BLaER1 (cell line): Measurements from ENCODE around the gene MTMR10.

Experiments used
- H3K27ac ChIP-seq: shearing (Covaris generic); formaldehyde crosslinking; 2 replicates; pipeline ENCODE4 v1.8.1; 2022
- H3K27me3 ChIP-seq: shearing (Covaris generic); formaldehyde crosslinking; 2 replicates; pipeline ENCODE4 v1.8.1; 2022
- H3K36me3 ChIP-seq: shearing (Covaris generic); formaldehyde crosslinking; 2 replicates; pipeline ENCODE4 v1.8.1; 2022
- H3K4me1 ChIP-seq: shearing (Covaris generic); formaldehyde crosslinking; 2 replicates; pipeline ENCODE4 v1.8.1; 2022
- H3K4me2 ChIP-seq: shearing (Covaris generic); formaldehyde crosslinking; 2 replicates; pipeline ENCODE4 v1.8.1; 2022
- H3K4me3 ChIP-seq: shearing (Covaris generic); formaldehyde crosslinking; 2 replicates; pipeline ENCODE4 v1.8.1; 2022
- H3K9ac ChIP-seq: shearing (Covaris generic); formaldehyde crosslinking; 2 replicates; pipeline ENCODE4 v1.8.1; 2022
- H3K9me3 ChIP-seq: shearing (Covaris generic); formaldehyde crosslinking; 2 replicates; pipeline ENCODE4 v1.8.1; 2022
- H4K20me1 ChIP-seq: shearing (Covaris generic); formaldehyde crosslinking; 2 replicates; pipeline ENCODE4 v1.8.1; 2022
- Cebpa-rat ChIP-seq: shearing (Covaris generic); IDR thresholded peaks from 2 replicates; pipeline ENCODE4 v1.8.1; 2022

Gene MTMR10

DNA sequence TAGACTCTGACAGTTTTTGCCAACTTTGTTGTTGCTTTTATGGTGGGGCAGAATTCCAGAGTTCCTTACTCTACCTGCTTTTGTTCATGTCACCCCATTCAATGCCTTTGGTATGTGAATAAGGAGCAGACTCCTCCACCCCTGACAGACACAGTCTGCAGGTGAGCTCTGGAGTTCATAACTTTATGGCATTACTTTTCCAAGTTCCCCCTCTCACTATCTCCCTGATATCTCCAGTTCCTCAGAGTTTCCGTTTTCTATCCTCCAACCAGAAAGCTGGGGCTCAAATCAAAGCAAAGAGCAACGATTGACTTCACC lies 23.1 kb upstream of the MTMR10 start:
- Histone ChIP-seq H3K27me3 (no peaks in the 10 kb centered on the region), H3K4me3 (no peak overlapping the region), H3K27ac (peak overlapping the region; percentile 64), H3K4me1 (peaks cover 30% of the 10 kb centered on the region), H3K36me3 (no peaks in the 10 kb centered on the region), H3K9me3 (peaks cover 17% of the 10 kb centered on the region), H3K9ac (no peak overlapping the region), H4K20me1 (no peaks in the 10 kb centered on the region), H3K4me2 (peak overlapping the region; percentile 70)
- TF ChIP-seq Cebpa-rat, result no peak

DNA sequence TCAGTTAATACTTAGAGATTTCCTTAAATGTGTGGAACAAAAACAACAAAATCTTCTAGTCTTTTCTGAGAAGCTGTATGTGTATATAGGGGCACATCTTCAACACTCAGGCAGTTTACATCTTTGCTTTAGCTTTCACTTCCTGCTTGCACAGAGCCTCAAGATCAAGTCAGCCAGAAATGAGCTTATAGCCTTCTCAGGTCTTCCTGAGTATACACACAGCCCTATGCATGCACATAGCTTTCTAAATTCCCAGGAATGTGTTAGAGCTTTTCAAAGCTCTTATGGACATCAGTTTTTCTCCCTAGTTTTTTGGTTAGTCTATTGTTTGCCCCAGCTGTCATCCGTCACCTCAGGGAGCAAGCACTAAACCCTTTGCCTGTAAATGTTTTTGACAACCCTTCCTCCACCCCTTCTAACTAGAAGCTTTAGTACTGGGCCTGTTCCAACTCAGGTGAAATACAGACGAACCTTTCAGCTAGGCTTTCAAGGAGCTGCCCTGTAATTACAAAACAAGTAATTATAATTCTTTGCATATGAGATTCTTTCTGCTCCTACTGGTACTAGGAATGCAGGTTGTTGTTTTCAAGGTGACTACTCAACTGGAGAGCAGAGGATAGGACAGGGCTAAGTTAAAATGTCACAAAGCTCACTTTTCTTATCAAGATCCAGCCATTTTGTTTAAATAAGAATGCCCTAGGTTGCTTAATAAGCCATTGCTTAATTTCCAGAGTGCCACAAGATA lies 22.6 kb upstream of the MTMR10 start:
- Histone ChIP-seq H4K20me1 (no peaks in the 10 kb centered on the region), H3K27me3 (no peaks in the 10 kb centered on the region), H3K27ac (peak overlapping the region; percentile 64), H3K36me3 (no peaks in the 10 kb centered on the region), H3K4me2 (peak overlapping the region; percentile 70), H3K9ac (no peak overlapping the region; the same call in 1 of the 2 replicates), H3K4me3 (no peak overlapping the region), H3K4me1 (peaks cover 30% of the 10 kb centered on the region), H3K9me3 (peaks cover 17% of the 10 kb centered on the region)
- TF ChIP-seq Cebpa-rat, result no peak

DNA sequence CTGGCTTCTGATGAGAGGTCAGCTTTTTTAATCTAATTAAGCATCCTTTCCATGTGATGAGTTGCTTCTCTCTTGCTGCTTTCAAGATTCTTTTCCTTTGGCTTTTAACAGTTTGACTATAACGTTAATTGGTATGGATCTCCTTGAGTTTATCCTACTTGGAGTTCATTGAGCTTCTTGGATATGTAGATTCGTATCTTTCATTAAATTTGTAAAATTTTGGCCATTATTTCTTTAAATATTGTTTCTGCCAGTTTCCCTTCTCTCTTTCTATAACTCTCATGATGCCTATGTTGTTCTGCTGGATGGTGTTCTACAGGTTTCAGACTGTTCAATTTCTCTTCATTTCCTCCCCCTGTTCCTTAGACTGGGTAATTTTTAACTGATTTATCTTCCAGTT lies 21.0 kb upstream of the MTMR10 start:
- TF ChIP-seq Cebpa-rat, result no peak
- no peaks in the 10 kb centered on the region for H3K27me3 ChIP-seq
- no peak overlapping the region for H3K4me2 ChIP-seq
- no peaks in the 10 kb centered on the region for H4K20me1 ChIP-seq
- peaks cover 17% of the 10 kb centered on the region for H3K9me3 ChIP-seq
- H3K36me3 ChIP-seq, result no peaks in the 10 kb centered on the region
- no peak overlapping the region for H3K4me3 ChIP-seq
- no peak overlapping the region for H3K9ac ChIP-seq
- H3K27ac ChIP-seq, result no peak overlapping the region
- peaks cover 30% of the 10 kb centered on the region for H3K4me1 ChIP-seq

DNA sequence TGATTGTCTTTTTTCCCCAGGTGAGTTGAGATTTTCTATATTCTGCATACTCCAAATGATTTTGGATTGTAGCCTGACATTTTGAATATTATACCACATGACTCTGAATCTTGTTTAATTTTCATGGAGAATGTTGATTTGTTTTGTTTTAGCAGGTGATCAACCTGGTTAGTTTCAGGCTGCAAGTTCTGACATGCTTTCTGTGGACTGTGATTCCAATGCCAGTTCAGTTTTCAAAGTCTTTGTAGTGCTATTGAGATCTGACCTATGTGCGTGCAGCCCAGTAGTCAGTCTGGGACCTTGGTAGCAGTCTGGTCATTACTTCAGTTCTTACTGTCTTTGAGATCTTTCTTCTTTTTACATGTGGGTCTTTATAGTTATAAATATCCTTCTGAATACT lies 18.6 kb upstream of the MTMR10 start:
- H3K4me2 ChIP-seq, result no peak overlapping the region
- H3K27me3 ChIP-seq, result no peaks in the 10 kb centered on the region
- no peak overlapping the region for H3K4me3 ChIP-seq
- TF ChIP-seq Cebpa-rat, result no peak
- no peak overlapping the region for H3K27ac ChIP-seq
- H4K20me1 ChIP-seq, result no peaks in the 10 kb centered on the region
- no peaks in the 10 kb centered on the region for H3K36me3 ChIP-seq
- H3K4me1 ChIP-seq, result peaks cover 37% of the 10 kb centered on the region
- H3K9me3 ChIP-seq, result peaks cover 17% of the 10 kb centered on the region
- no peak overlapping the region for H3K9ac ChIP-seq

DNA sequence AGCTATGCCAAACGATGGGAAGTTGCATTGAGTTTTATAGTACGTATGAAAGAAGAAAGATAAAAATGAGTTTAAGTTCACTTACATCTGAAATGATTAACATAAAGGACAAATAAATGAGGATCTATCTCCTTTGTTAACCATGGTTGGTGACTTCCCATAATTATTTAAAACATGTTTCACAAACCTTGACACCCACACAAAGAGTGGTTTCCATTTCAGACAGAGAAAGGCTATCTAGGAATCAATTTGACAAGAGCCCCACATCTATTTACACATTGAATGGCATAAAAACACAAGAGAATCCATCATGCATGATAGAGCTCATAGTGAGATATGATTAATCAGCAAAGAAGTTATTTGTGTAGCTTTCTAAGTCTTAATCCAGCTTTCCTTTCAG lies 14.2 kb upstream of the MTMR10 start:
- Histone ChIP-seq H3K27ac (peak overlapping the region; percentile 90), H4K20me1 (no peaks in the 10 kb centered on the region), H3K4me2 (peak overlapping the region; percentile 87), H3K4me1 (peaks cover 54% of the 10 kb centered on the region), H3K36me3 (no peaks in the 10 kb centered on the region), H3K4me3 (no peak overlapping the region), H3K9ac (peak overlapping the region; percentile 40; the same call in 1 of the 2 replicates), H3K27me3 (no peaks in the 10 kb centered on the region), H3K9me3 (no peaks in the 10 kb centered on the region)
- TF ChIP-seq Cebpa-rat, result no peak

DNA sequence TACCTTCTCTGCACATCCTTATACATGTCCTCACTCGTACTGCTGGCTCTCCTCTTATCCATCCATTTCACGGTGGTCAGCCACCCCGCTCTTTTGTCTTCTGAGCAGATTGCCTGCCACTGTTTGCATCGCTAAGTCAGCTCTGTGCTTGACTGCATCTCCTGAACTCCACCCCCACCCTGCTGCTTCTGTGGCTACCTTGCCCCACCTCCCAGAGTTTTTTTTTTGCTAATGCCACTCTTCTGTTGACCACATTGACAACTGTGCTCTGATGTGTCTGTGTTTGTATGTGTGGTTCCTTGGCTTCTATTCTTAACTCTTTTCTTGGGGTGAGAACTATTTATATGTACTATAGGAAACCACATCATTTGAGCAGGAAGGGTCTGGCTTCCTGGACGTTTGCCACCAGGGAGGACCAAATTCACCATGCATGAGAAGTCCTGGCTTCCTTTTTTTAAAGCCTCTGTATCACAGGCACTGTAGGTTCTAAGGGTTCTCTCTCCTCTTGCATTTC lies 12.8 kb upstream of the MTMR10 start:
- Histone ChIP-seq H3K36me3 (no peaks in the 10 kb centered on the region), H3K9ac (peak overlapping the region; percentile 77), H3K9me3 (no peaks in the 10 kb centered on the region), H4K20me1 (no peaks in the 10 kb centered on the region), H3K27ac (peak overlapping the region; percentile 90), H3K4me3 (peak overlapping the region; percentile 51), H3K27me3 (no peaks in the 10 kb centered on the region), H3K4me1 (peaks cover 54% of the 10 kb centered on the region), H3K4me2 (peak overlapping the region; percentile 87)
- no peak for TF ChIP-seq Cebpa-rat

DNA sequence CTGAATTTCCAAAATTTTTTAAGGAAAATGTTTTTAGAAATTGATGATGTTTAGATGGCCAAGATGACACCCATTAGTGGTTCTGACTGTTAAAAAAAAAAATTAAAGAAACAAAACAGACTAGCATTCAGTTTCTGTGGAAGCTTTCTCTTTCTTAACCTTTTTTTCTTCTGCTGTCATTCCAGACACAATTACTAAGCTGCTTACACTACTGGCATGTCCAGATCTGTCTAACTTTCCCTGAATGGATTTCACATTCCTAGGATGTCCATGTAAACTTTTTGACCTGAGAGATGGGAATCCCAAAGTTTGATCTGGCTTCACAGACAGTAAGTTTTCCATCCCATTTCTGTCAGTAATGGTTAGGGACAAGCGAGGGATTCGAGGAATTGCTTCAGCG lies 10.3 kb upstream of the MTMR10 start:
- H3K36me3 ChIP-seq, result no peaks in the 10 kb centered on the region
- H3K4me1 ChIP-seq, result peaks cover 52% of the 10 kb centered on the region
- H3K27ac ChIP-seq, result no peak overlapping the region
- no peak overlapping the region for H3K4me3 ChIP-seq
- no peaks in the 10 kb centered on the region for H4K20me1 ChIP-seq
- H3K4me2 ChIP-seq, result peak overlapping the region; percentile 87
- H3K9me3 ChIP-seq, result 0 out of 2 replicates have a peak, but pooled peaks cover 5% of the 10 kb centered on the region
- no peaks in the 10 kb centered on the region for H3K27me3 ChIP-seq
- no peak for TF ChIP-seq Cebpa-rat
- no peak overlapping the region for H3K9ac ChIP-seq

DNA sequence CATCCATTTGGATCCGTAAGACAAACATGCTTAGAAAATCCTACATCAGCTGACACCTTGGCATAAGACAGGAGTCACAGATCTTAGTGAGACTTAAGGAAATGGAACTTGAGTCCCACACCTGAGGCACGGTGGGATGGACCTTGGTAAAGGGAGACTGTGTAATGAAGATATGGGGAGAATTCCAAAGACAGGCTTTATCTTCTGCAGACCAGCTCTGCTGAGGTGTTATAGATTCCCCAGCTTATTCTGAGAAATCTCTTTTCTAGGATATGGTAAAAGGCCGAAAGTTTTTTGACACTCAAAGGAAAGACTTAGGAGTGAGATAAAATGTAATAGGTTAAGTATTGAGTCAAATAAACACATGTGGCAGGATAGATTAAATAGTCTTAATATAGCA lies 8.3 kb upstream of the MTMR10 start:
- Histone ChIP-seq H3K4me2 (no peak overlapping the region), H3K27me3 (no peaks in the 10 kb centered on the region), H3K4me1 (peaks cover 32% of the 10 kb centered on the region), H3K9me3 (0 out of 2 replicates have a peak, but pooled peaks cover 5% of the 10 kb centered on the region), H3K9ac (no peak overlapping the region), H3K36me3 (no peaks in the 10 kb centered on the region), H3K27ac (no peak overlapping the region), H4K20me1 (no peaks in the 10 kb centered on the region), H3K4me3 (no peak overlapping the region)
- no peak for TF ChIP-seq Cebpa-rat

DNA sequence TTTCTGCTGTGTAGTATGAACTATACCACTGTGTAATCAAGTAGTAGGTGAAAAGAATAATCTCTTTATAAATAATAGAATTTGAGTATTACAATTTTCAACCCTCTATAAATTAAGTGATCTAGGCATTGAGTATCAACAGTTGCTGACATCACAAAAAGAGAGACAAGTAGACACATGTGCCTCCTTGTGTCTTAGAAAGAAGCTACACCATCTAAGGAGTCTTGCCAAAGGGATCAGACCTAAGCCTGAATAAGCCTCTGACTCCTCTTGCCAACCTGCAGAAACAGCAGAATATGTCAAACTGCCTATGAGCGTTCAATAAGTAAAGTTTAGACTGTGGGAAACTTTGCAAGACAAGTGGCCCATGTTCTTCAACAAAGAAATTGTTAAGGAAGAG lies 5.8 kb upstream of the MTMR10 start:
- H3K27ac ChIP-seq, result no peak overlapping the region

DNA sequence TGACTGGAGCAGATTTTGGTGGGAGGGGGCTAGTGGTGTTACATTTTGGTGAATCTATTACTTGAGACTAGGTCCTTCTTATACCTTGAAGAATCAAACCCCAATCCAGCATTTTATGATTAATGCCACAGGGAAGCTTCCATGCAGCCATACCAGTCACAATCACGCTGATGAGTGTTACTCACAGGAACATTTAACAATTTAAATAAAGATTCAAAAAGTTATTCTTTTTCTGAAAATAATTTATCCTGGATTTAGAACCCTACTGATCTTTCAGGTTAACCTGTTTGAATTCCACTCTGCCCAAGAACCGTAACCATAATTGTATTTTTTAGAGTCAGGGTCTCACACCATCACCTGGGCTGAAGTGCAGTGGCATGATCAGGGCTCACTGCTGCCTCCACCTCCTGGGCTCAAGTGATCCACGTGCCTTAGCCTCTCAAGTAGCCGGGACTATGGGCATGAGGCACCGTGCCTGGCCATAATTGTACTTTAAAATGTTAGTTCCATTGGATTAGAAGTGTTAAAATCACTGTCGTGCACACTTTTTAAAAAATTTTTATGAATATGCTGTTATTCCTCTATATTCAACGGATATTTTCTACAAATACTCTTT lies 929 bp upstream of the MTMR10 start:
- H3K4me1 ChIP-seq, result peaks cover 37% of the 10 kb centered on the region
- no peaks in the 10 kb centered on the region for H3K27me3 ChIP-seq
- peak overlapping the region; percentile 95 for H3K9ac ChIP-seq
- H3K4me3 ChIP-seq, result peak overlapping the region; percentile 91
- H4K20me1 ChIP-seq, result peaks cover 30% of the 10 kb centered on the region
- H3K4me2 ChIP-seq, result peak overlapping the region; percentile 93
- H3K9me3 ChIP-seq, result no peaks in the 10 kb centered on the region
- no peak for TF ChIP-seq Cebpa-rat
- peak overlapping the region; percentile 98 for H3K27ac ChIP-seq
- H3K36me3 ChIP-seq, result peaks cover 1% of the 10 kb centered on the region

More for the DNA sequence above, 5.8 kb upstream of the MTMR10 start:
- Histone ChIP-seq H3K27me3 (no peaks in the 10 kb centered on the region), H3K9me3 (0 out of 2 replicates have a peak, but pooled peaks cover 5% of the 10 kb centered on the region), H3K9ac (no peak overlapping the region), H3K36me3 (no peaks in the 10 kb centered on the region), H3K4me3 (no peak overlapping the region), H3K4me1 (peaks cover 15% of the 10 kb centered on the region), H4K20me1 (no peaks in the 10 kb centered on the region), H3K4me2 (no peak overlapping the region)
- TF ChIP-seq Cebpa-rat, result no peak
